ENCODE data around the gene TP53TG3.
"Not testable (repeated sequence)": the region's sequence is repeated elsewhere in the genome, so short reads cannot be mapped to it uniquely, and the experiment has no call there.

Gene TP53TG3, protein sequence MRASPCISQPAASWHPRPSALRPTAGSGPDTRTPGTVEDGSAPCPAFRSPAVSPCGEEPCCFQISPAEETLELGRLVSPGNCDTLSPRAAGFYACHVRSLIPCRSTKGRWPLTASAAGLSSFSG

GRCh38 chr16:32676065-32676464, at the start of gene TP53TG3:
TSS of gene TP53TG3 (minus strand) at chr16:32676165. CDS start at chr16:32676097, 68 bp downstream.
- not testable (repeated sequence) for DNase-seq

DNA sequence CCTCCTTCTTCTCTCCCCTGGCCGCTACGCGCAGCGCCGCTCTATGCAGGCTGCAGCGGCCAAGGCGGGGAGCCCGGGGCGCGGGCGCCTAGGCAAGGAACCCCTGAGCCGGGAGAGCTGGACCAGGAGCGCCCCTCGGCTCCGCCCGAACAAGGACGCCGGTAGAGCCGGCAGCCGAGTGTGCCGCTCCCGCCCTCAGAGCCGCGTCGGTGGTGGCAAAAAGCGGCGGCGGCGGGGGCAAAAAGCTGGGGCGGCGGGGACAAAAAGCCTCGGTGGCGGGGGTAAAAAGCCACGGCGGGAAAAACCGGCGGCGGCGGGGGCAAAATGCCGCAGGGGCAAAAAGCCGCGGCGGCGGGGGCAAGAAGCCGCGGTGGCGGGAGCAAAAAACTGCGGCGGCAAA, 25.1 kb downstream of the TP53TG3 start:
- not testable (repeated sequence) for DNase-seq

DNA sequence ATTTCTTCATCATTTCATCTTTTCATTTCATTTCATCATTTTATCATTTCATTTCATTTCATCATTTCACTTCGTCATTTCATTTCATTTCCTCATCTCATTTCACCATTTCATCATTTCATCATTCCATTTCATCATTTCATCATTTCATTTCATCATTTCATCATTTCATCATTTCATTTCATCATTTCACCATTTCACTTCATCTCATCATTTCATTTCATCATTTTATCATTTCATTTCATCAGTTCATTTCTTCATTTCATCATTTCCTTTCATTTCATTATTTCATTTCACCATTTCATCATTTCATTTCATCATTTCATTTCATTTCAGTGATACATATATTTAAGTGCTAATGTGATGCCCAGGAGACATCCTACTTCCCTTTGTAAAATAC, 28.4 kb downstream of the TP53TG3 start:
- not testable (repeated sequence) for DNase-seq

GRCh38 chr16:32646780-32647179, 29.2 kb downstream of the TP53TG3 start:
- not testable (repeated sequence) for DNase-seq

DNA sequence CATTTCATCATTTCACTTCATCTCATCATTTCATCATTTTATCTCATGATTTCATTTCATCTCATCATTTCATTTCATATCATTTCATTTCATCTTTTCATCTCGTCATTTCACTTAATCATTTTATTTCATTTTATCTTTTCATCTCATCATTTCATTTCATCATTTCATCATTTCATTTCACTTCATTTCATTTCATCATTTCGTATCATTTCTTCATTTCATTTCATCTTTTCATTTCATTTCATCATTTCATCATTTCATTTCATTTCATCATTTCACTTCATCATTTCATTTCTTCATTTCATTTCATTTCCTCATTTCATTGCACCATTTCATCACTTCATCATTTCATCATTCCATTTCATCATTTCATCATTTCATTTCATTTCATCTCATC, 29.8 kb downstream of the TP53TG3 start:
- not testable (repeated sequence) for DNase-seq

DNA sequence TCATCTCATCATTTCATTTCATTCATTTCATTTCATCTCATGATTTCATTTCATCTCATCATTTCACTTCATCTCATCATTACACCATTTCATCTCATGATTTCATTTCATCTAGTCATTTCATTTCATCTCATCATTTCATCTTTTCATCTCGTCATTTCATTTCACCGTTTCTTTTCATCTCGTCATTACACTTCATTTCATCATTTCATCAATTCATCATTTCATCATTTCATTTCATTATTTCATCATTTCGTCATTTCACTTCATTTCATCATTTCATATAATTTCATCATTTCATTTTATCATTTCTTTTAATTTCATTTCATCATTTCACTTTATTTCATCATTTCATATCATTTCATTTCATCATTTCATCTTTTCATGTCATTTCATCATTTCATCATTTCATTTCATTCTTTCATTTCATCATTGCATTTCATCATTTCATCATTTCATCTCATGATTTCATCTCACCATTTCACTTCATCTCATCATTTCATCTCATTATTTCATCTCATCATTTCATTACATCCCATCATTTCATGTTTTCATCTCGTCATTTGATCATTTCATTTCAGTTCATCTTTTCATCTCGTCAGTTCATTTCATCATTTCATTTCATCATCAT, 30.6 kb downstream of the TP53TG3 start:
- not testable (repeated sequence) for DNase-seq

- not testable (repeated sequence) for DNase-seq
Measured at GRCh38 chr16:32644715-32645114, 31.2 kb downstream of the TP53TG3 start.

GRCh38 chr16:32637614-32638013, 38.4 kb downstream of the TP53TG3 start:
- not testable (repeated sequence) for DNase-seq

- DNase-seq = not testable (repeated sequence)
Measured at GRCh38 chr16:32632096-32632495, 43.9 kb downstream of the TP53TG3 start.

Measured in NCI-H1417 treated with DMSO at 0.1 percent for 48 hours (cell line).